ENCODE data around the gene FXR2.

FXR2 gene

DNA sequence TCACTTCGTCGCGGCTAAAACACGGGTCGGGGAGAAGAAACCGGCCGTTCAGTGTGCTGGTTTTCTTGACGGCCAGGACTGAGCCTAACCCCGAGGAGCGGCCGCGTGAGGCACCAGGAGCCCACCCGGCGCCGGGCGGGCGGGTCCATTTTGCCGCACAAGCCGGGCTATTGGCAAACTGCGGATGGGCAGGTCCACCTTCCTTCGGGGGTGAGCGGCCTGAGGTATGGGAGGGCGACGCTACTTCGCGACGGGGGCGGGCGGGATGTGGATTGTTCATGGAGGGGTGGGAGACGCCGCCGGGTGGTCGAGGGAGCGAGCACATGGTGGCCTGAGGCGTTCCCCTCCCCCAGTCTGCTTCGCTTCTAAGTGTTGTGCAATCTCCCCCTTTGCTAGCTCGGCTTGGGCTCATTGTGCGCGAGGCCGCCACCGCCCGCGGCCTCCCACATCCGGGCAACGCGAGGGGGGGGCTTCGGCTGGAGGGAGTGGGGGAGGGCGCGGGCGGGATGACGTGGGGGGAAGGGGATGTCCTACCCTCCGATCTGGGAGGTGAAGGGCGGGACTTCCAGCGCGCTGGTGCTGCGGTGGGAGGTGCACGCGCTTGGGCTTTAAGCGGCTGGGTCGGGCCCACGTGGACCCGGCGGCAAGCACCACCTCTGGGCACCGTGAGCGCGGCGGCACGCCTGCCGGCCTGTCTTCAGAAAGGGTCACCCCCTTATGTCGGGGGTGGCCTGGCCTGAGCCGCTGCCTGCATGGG, 41.2 kb downstream of the FXR2 start:
- DNase-seq: peak; percentile 80
- H3K27ac ChIP-seq: peak overlapping the region; percentile 91
- in situ Hi-C loops (cut with HindIII; ENCODE audit: low pct_ligation_motif_present, low sequenced_read_pairs): no loop called here
- peaks cover 78% of the 10 kb centered on the region for H3K36me3 ChIP-seq (replicated peaks)
- H3K27me3 ChIP-seq (replicated peaks): no peaks in the 10 kb centered on the region
- peak overlapping the region; percentile 95 for H3K4me3 ChIP-seq (ENCODE audit: low read depth, low read length)
- TF ChIP-seq, protein P1, sequence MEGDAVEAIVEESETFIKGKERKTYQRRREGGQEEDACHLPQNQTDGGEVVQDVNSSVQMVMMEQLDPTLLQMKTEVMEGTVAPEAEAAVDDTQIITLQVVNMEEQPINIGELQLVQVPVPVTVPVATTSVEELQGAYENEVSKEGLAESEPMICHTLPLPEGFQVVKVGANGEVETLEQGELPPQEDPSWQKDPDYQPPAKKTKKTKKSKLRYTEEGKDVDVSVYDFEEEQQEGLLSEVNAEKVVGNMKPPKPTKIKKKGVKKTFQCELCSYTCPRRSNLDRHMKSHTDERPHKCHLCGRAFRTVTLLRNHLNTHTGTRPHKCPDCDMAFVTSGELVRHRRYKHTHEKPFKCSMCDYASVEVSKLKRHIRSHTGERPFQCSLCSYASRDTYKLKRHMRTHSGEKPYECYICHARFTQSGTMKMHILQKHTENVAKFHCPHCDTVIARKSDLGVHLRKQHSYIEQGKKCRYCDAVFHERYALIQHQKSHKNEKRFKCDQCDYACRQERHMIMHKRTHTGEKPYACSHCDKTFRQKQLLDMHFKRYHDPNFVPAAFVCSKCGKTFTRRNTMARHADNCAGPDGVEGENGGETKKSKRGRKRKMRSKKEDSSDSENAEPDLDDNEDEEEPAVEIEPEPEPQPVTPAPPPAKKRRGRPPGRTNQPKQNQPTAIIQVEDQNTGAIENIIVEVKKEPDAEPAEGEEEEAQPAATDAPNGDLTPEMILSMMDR (IDR thresholded peaks at IDR 0.05; ENCODE audit: low read depth, low read length, missing control alignments): no peak

DNA sequence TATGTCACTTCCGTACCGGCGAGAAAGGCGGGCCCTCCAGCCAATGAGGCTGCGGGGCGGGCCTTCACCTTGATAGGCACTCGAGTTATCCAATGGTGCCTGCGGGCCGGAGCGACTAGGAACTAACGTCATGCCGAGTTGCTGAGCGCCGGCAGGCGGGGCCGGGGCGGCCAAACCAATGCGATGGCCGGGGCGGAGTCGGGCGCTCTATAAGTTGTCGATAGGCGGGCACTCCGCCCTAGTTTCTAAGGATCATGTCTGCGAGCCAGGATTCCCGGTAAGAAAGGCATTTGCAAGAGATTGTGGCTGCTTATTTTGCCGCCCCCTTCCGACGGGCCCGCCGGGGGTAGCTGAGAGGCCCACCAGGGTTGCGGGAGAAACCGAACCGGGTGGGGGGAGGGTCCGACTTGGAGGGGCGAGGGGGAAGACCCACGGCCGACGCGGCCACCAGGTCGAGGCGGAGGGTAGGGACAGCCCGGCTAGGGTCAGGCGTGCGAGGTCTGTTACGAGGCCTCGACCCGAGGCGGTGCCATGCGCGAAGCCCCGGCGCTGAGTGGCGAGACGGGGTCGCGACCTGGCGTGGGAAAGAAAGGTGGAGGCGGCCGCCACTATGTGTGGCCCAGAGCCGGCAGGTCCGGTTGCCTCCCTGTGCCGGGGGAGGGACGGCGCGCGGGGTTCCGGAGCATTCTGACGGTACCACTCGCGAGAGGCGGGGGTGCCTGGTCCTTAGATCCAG, 41.9 kb downstream of the FXR2 start:
- DNase-seq: peak; percentile 99
- in situ Hi-C loops (cut with HindIII; ENCODE audit: low pct_ligation_motif_present, low sequenced_read_pairs): no loop called here
- Histone ChIP-seq H3K36me3 (replicated peaks) (peaks cover 71% of the 10 kb centered on the region), H3K27me3 (replicated peaks) (no peaks in the 10 kb centered on the region), H3K27ac (peak overlapping the region; percentile 91), H3K4me3 (ENCODE audit: low read depth, low read length) (peak overlapping the region; percentile 95)
- TF ChIP-seq, protein P1 (IDR thresholded peaks at IDR 0.05; ENCODE audit: low read depth, low read length, missing control alignments): no peak

DNA sequence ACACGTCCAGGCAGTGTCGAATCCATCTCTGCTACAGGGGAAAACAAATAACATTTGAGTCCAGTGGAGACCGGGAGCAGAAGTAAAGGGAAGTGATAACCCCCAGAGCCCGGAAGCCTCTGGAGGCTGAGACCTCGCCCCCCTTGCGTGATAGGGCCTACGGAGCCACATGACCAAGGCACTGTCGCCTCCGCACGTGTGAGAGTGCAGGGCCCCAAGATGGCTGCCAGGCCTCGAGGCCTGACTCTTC, 42.4 kb downstream of the FXR2 start:
- Histone ChIP-seq H3K36me3 (replicated peaks) (peaks cover 70% of the 10 kb centered on the region), H3K4me3 (ENCODE audit: low read depth, low read length) (peak overlapping the region; percentile 63), H3K27ac (peak overlapping the region; percentile 63), H3K27me3 (replicated peaks) (no peaks in the 10 kb centered on the region)
- in situ Hi-C loops (cut with HindIII; ENCODE audit: low pct_ligation_motif_present, low sequenced_read_pairs): no loop called here
- no peak for DNase-seq
- TF ChIP-seq, protein P1 (IDR thresholded peaks at IDR 0.05; ENCODE audit: low read depth, low read length, missing control alignments): no peak

DNA sequence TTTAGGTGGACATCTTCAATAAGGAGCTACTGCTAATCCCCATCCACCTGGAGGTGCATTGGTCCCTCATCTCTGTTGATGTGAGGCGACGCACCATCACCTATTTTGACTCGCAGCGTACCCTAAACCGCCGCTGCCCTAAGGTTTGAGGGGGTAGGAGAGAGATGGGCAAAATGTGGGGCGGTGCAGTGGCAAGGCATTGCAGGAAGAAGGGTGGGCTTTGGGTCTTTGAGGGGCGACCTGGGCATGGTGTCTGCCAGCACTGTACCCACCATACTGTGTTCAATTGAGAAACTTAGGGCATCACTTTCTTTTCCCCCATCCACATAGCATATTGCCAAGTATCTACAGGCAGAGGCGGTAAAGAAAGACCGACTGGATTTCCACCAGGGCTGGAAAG, 44.3 kb downstream of the FXR2 start:
- H3K27me3 ChIP-seq (replicated peaks): no peaks in the 10 kb centered on the region
- no peak for DNase-seq
- peaks cover 66% of the 10 kb centered on the region for H3K36me3 ChIP-seq (replicated peaks)
- in situ Hi-C loops (cut with HindIII; ENCODE audit: low pct_ligation_motif_present, low sequenced_read_pairs): no loop called here
- H3K27ac ChIP-seq: no peak overlapping the region
- H3K4me3 ChIP-seq (ENCODE audit: low read depth, low read length): no peak overlapping the region
- TF ChIP-seq, protein P1 (IDR thresholded peaks at IDR 0.05; ENCODE audit: low read depth, low read length, missing control alignments): no peak

DNA sequence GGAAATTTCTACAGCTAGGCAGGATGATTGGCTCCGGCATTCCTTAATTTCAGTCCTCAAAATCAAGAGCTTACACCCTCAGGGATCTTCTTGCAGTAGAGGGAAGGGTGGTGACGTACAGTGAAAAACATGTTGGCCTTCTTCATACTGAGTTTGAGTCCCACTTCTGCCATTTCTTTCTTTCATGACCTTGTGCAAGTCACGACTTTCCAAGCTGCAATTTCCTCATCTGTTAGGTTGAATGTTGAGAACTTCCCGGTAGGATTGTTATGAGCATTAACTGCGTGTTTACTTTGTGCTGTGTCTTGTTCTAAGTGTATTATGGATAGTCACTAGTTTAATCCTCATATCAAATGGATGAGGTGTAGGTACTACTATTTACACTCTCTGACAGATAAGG, 45.1 kb downstream of the FXR2 start:
- H3K36me3 ChIP-seq (replicated peaks): peaks cover 64% of the 10 kb centered on the region
- in situ Hi-C loops (cut with HindIII; ENCODE audit: low pct_ligation_motif_present, low sequenced_read_pairs): no loop called here

More for the DNA sequence above, 45.1 kb downstream of the FXR2 start:
- TF ChIP-seq, protein P1 (IDR thresholded peaks at IDR 0.05; ENCODE audit: low read depth, low read length, missing control alignments): no peak
- H3K4me3 ChIP-seq (ENCODE audit: low read depth, low read length): no peak overlapping the region
- no peak overlapping the region for H3K27ac ChIP-seq
- no peak for DNase-seq
- H3K27me3 ChIP-seq (replicated peaks): no peaks in the 10 kb centered on the region
